Omental fat pad (tissue), 4 donors: ENCODE data around the gene TRAPPC13. TPM values are rescaled to one million over a fixed set of nuclear protein-coding genes. Genes with fewer than 3 reads are reported as not detected.

ENCODE experiments used
- ATAC-seq: fragments of 150-250 bp; one replicate; pipeline ENCODE4 v1.9.1; 2016; ENCODE audit warnings: mild to moderate bottlenecking, moderate library complexity; ENCODE audit not compliant: low FRiP score
- DNase-seq: peaks from one replicate; pipeline ENCODE4 v3.0.0-alpha.2; 2019; ENCODE audit warnings: low spot score
- total RNA-seq, 4 donors: library from RNA; depleted of rRNA; stranded (reverse); fragments of >200 nt; gene quantifications; one replicate each; pipeline ENCODE4 v1.1.0, GENCODE V29; 2016
- TF ChIP-seq, protein P1 (sequence below), 3 donors: fragments of 450-650 bp; IDR thresholded peaks; one replicate each; pipeline ENCODE4 v1.5.1; 2016 to 2017; ENCODE audit warnings: antibody characterized with exemption in 3 of 3, mild to moderate bottlenecking in 3 of 3, moderate library complexity in 2 of 3

The TRAPPC13 gene
- total RNA-seq, 4 donors from 2014 or later, result 10.2 to 16.1 (median 12.4) TPM

DNA sequence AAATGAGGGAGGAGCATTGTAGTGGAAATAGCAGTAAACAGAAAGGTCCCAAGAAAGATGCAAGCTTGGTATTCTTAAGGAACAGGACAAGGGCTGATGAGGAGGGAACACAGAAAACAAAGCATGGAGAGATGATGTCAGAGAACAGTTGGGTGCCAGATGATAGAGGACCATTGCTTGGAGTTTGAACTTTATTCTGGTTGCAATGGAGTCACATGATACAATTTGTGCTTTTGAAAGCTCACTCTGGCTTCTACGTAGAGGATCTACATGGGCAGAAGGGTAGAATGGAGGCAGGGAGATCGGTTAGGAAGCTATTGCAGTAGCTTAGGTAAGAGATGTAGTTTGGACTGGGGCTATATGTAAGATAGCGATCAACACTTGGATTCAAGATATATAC, 57.3 kb downstream of the TRAPPC13 start:
- no peak for ATAC-seq
- TF ChIP-seq, protein P1, sequence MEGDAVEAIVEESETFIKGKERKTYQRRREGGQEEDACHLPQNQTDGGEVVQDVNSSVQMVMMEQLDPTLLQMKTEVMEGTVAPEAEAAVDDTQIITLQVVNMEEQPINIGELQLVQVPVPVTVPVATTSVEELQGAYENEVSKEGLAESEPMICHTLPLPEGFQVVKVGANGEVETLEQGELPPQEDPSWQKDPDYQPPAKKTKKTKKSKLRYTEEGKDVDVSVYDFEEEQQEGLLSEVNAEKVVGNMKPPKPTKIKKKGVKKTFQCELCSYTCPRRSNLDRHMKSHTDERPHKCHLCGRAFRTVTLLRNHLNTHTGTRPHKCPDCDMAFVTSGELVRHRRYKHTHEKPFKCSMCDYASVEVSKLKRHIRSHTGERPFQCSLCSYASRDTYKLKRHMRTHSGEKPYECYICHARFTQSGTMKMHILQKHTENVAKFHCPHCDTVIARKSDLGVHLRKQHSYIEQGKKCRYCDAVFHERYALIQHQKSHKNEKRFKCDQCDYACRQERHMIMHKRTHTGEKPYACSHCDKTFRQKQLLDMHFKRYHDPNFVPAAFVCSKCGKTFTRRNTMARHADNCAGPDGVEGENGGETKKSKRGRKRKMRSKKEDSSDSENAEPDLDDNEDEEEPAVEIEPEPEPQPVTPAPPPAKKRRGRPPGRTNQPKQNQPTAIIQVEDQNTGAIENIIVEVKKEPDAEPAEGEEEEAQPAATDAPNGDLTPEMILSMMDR (IDR thresholded peaks at IDR 0.05), result no peak
- no peak for DNase-seq

- DNase-seq (no peak), ATAC-seq (no peak)
- TF ChIP-seq, protein P1 (IDR thresholded peaks at IDR 0.05), result no peak
These were observed 68.3 kb downstream of the TRAPPC13 start for GRCh38 chr5:65693121-65693520.

DNA sequence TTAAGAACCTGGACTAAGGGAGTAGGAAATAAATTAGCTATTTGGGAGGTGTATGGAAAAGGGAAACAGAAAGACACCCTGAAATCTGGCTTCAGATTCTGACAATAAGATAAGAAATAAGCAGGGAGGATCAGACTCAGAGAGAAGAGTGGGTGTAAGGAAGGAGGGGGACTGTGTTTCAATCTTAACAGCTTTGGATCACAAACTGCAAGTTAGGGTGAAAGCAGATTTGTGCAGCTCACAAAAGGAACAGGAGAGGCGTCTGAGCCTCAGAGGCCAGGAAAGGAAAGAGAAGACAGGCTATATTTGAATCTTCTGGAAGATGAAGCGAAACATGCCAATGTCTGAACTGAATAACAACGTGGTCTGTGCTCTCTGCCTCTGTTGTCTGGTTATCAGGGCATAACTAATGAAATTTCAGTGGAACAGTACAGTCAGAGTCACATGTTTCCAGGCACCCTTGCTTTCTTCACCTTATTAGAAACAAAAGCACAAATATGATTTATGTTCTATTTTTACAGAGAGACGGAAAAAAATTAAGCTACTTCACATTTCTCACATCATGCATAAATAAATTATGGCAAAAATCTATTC, 70.4 kb downstream of the TRAPPC13 start:
- ATAC-seq (no peak), DNase-seq (no peak)
- TF ChIP-seq, protein P1 (IDR thresholded peaks at IDR 0.05), result no peak

GRCh38 chr5:65695896-65696295, 71.1 kb downstream of the TRAPPC13 start:
- ATAC-seq (no peak), DNase-seq (no peak)
- TF ChIP-seq, protein P1 (IDR thresholded peaks at IDR 0.05), result no peak

- TF ChIP-seq, protein P1 (IDR thresholded peaks at IDR 0.05), result no peak
- ATAC-seq, result no peak
- no peak for DNase-seq
These were observed 72.1 kb downstream of the TRAPPC13 start for GRCh38 chr5:65696892-65697291.

DNA sequence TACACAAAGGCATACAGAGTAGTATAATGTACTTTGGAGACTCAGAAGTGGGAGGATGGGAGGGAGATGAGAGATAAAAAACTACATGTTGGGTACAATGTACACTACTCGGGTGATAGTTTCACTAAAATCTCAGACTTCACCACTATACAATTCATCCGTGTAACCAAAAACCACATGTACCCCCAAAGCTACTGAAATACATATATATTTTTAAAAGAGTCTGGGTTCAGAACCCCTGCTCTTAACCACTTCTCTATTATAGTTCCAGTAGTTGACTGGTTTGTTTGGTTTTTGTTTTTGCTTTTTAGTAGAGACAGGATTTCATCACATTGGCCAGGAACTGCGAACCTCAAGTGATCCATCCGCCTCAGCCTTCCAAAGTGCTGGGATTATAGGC, 74.5 kb downstream of the TRAPPC13 start:
- no peak for DNase-seq
- TF ChIP-seq, protein P1 (IDR thresholded peaks at IDR 0.05), result no peak
- no peak for ATAC-seq

- TF ChIP-seq, protein P1 (IDR thresholded peaks at IDR 0.05), result no peak
- DNase-seq, result no peak
- ATAC-seq, result no peak
These were observed 77.2 kb downstream of the TRAPPC13 start for GRCh38 chr5:65702036-65702435.
